Mesendoderm (in vitro differentiated cells): ENCODE measurements around the gene CACNB4.
"Not testable (repeated sequence)": the region's sequence is repeated elsewhere in the genome, so short reads cannot be mapped to it uniquely, and the experiment has no call there.

Experiments used
- DNase-seq: peaks from one replicate; pipeline ENCODE4 v3.0.0; 2013
- H2AK5ac ChIP-seq: 2 replicates; pipeline ENCODE4 v1.6.1; 2013; ENCODE audit warnings: low read length, inconsistent platforms
- H2BK120ac ChIP-seq: 2 replicates; pipeline ENCODE4 v1.6.1; 2013; ENCODE audit warnings: low read depth, mild to moderate bottlenecking, low read length, moderate library complexity, mixed read lengths
- H2BK15ac ChIP-seq: replicated peaks from 2 replicates; pipeline ENCODE4 v1.6.1; 2013; ENCODE audit warnings: low read depth, mild to moderate bottlenecking, moderate library complexity
- H2BK5ac ChIP-seq: 2 replicates; pipeline ENCODE4 v1.6.1; 2013; ENCODE audit warnings: low read length, inconsistent platforms
- H3K18ac ChIP-seq: 2 replicates; pipeline ENCODE4 v1.6.1; 2013; ENCODE audit warnings: mild to moderate bottlenecking, low read length, mixed read lengths
- H3K23ac ChIP-seq: one replicate; pipeline ENCODE4 v1.6.1; 2013; ENCODE audit warnings: low read length
- H3K27ac ChIP-seq: 2 replicates; pipeline ENCODE4 v1.5.1; 2013; ENCODE audit warnings: low read depth, mild to moderate bottlenecking, inconsistent platforms, low read length, moderate library complexity
- H3K27me3 ChIP-seq: 2 replicates; pipeline ENCODE4 v1.6.1; 2013; ENCODE audit warnings: low read length, control low read depth, mild to moderate bottlenecking, inconsistent platforms; ENCODE audit not compliant: insufficient read depth, poor library complexity
- H3K36me3 ChIP-seq: 2 replicates; pipeline ENCODE4 v1.6.1; 2013; ENCODE audit warnings: low read length, inconsistent platforms; ENCODE audit not compliant: control insufficient read depth, insufficient read depth
- H3K4ac ChIP-seq: one replicate; pipeline ENCODE4 v1.6.1; 2013; ENCODE audit warnings: low read depth, mild to moderate bottlenecking, low read length, moderate library complexity
- H3K4me1 ChIP-seq: 2 replicates; pipeline ENCODE4 v1.6.1; 2013; ENCODE audit warnings: low read depth, low read length, inconsistent platforms; ENCODE audit not compliant: control insufficient read depth
- H3K4me2 ChIP-seq: 2 replicates; pipeline ENCODE4 v1.6.1; 2013; ENCODE audit warnings: low read length
- H3K4me3 ChIP-seq: 2 replicates; pipeline ENCODE4 v1.5.1; 2013; ENCODE audit warnings: mild to moderate bottlenecking, low read length
- H3K56ac ChIP-seq: one replicate; pipeline ENCODE4 v1.6.1; 2013; ENCODE audit warnings: low read length
- H3K79me1 ChIP-seq: 2 replicates; pipeline ENCODE4 v1.6.1; 2013; ENCODE audit warnings: low read length, inconsistent platforms
- H3K79me2 ChIP-seq: 2 replicates; pipeline ENCODE4 v1.6.1; 2013; ENCODE audit warnings: mild to moderate bottlenecking, low read length; ENCODE audit not compliant: control insufficient read depth, insufficient read depth
- H3K9ac ChIP-seq: 2 replicates; pipeline ENCODE4 v1.6.1; 2013; ENCODE audit warnings: low read length, inconsistent platforms
- H4K5ac ChIP-seq: one replicate; pipeline ENCODE4 v1.6.1; 2013; ENCODE audit warnings: low read length
- H4K8ac ChIP-seq: one replicate; pipeline ENCODE4 v1.6.1; 2013; ENCODE audit warnings: low read depth, mild to moderate bottlenecking, control low read depth, low read length, moderate library complexity
- WGBS: extraction: QIAGEN DNeasy Blood & Tissue Kit; methylation state at CpG from one replicate; pipeline ENCODE4 v1.1.7; 2013; ENCODE audit warnings: low lambda C conversion rate, missing lambda C conversion rate; ENCODE audit not compliant: insufficient coverage; ENCODE audit errors: extremely low coverage; 5-methylcytosine and 5-hydroxymethylcytosine counted together

CACNB4 gene

GRCh38 chr2:151915629-151916025 is 183.2 kb downstream of the CACNB4 start:
- not testable (repeated sequence) for H3K27ac ChIP-seq, H3K56ac ChIP-seq, H3K4me1 ChIP-seq, H3K23ac ChIP-seq, H3K9ac ChIP-seq, H3K79me2 ChIP-seq, H2BK5ac ChIP-seq, DNase-seq, H2BK120ac ChIP-seq, H2AK5ac ChIP-seq, H3K4me3 ChIP-seq, H3K36me3 ChIP-seq, H3K79me1 ChIP-seq, H3K18ac ChIP-seq, H3K4me2 ChIP-seq, H3K27me3 ChIP-seq, H3K4ac ChIP-seq, H2BK15ac ChIP-seq, H4K5ac ChIP-seq, H4K8ac ChIP-seq
- WGBS = no CpG with 5 or more reads among the region's 7 CpGs

DNA sequence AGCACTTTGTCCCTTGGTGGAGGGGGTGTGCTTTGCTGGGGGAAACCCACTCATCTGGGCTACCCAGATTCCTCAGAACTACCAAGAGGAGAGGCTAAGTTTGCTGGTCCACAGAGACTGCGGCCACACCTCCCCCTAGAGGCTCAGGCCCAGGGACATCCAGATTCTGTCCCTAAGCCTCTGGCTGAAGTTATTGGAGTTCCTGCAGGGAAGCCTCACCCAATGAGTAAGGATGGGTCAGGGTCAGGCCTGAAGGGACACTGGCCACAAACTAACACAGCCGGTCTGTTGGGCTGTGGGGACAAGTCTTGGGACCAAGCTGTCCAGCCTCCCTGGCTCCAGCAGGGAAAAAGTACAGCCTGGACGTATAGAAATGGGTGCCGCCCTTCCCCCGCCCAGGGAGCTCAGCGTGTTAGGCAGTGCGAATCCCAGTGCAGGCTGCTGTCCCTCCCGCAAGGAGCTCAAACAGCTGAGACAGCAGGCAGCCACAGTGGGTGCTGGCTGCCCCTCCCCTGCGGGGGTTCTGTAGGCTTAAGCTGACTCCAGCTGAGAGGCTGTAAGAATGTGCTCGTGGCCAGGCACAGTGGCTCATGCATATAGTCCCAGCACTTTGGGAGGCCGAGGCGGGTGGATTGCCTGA is 183.7 kb downstream of the CACNB4 start:
- DNase-seq = peak; percentile 13
- H3K4me2 ChIP-seq = no peak overlapping the region
- no peak overlapping the region for H2BK5ac ChIP-seq
- no peaks in the 10 kb centered on the region for H3K36me3 ChIP-seq
- no peak overlapping the region for H3K56ac ChIP-seq
- no peak overlapping the region for H4K8ac ChIP-seq
- H3K4me1 ChIP-seq = no peaks in the 10 kb centered on the region
- H3K4me3 ChIP-seq = no peak overlapping the region
- no peak overlapping the region for H2AK5ac ChIP-seq
- H2BK15ac ChIP-seq = no peak overlapping the region
- no peaks in the 10 kb centered on the region for H3K27me3 ChIP-seq
- H3K79me2 ChIP-seq = no peaks in the 10 kb centered on the region
- no peak overlapping the region for H3K18ac ChIP-seq
- H4K5ac ChIP-seq = no peak overlapping the region
- no peak overlapping the region for H3K23ac ChIP-seq
- no peaks in the 10 kb centered on the region for H3K79me1 ChIP-seq
- no peak overlapping the region for H3K4ac ChIP-seq
- H3K9ac ChIP-seq = no peak overlapping the region
- no peak overlapping the region for H3K27ac ChIP-seq
- no peak overlapping the region for H2BK120ac ChIP-seq
- no CpG with 5 or more reads among the region's 12 CpGs for WGBS

DNA sequence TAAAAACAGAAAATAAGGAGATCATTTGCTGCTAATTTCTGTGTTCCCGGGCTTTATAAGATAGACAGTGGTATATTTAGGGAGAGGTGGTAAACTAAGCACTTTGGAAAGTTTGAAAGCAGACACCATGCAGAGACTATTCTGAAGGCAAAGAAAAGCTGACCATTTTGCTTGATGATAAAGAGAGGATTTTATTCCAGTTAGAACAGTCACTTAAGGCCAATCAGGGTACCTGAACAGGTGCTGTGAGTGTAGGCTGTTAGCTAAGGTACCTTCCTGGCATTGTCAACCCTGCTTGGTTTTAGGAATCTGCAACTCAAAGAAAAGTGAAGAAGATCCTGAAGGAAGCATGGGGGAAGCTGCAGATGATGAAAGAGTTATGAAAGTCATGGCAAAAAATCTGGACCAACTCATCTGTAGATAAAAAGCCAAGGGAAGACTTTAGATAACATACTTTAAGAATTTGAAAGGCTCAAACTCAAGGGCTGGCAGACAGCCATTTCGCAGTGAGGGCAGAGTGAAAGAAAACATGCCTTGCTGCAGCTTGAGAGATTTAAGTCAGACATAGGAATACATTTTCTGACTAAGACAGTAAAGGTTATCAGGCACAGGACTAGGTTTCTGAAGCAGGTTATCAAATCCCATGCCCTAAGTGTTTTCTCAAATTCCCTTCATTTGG is 190.5 kb downstream of the CACNB4 start:
- Histone ChIP-seq H3K56ac (no peak overlapping the region), H3K18ac (no peak overlapping the region), H3K4ac (no peak overlapping the region), H3K4me3 (no peak overlapping the region), H2BK15ac (no peak overlapping the region), H3K36me3 (no peaks in the 10 kb centered on the region), H3K79me1 (no peaks in the 10 kb centered on the region), H2BK120ac (no peak overlapping the region), H3K27ac (no peak overlapping the region), H2AK5ac (no peak overlapping the region), H2BK5ac (no peak overlapping the region), H4K8ac (no peak overlapping the region), H3K9ac (no peak overlapping the region), H3K27me3 (no peaks in the 10 kb centered on the region), H3K4me2 (no peak overlapping the region), H3K4me1 (no peaks in the 10 kb centered on the region), H3K23ac (no peak overlapping the region), H3K79me2 (no peaks in the 10 kb centered on the region), H4K5ac (no peak overlapping the region)
- no peak for DNase-seq
- no CpG with 5 or more reads among the region's 2 CpGs for WGBS

DNA sequence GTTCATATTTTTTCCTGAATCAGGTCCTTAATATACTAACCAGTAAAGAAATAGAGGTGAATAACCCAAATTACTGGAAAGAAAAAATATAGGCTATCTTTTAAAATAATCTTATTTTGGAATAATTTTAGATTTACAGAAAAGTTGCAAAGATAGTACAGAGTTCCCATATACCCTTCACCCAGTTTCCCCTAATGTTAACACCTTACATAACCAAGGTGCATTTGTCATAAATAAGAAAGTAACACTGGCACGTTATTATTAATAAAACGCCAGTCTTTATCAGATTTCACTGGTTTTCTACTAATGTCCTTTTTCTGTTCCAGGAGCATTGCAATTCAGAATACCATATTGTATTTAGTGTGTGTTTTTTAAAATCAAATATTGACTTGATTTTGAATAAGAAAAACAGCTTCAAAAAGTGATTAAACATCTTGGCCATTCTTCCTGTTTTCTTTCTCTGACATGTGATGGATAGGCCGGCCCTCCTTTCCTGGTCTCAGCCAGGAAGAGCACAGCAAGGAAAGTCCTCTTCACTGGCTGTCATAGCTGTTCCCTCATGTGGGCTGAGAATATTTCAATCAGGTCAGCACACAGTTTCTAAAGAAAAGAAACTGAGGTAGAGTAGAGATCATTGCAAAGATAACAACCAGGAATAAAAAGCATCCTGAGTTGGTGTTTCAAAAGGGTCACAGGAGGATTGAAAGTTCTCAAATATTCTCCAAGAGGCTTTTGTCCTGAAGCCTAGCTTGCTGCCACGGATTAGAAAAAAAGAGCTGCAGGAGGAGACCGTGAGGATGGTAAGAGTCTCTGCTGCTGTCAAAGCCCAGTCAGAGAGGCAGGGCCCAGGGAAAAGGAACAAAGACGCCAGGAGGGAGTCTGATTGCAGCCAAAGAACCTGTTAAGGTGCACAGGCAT is 191.3 kb downstream of the CACNB4 start:
- Histone ChIP-seq H3K79me1 (no peaks in the 10 kb centered on the region), H2BK15ac (no peak overlapping the region), H2BK5ac (no peak overlapping the region), H3K9ac (no peak overlapping the region), H4K8ac (no peak overlapping the region), H3K27me3 (no peaks in the 10 kb centered on the region), H3K79me2 (no peaks in the 10 kb centered on the region), H3K23ac (no peak overlapping the region), H3K4ac (no peak overlapping the region), H3K4me1 (no peaks in the 10 kb centered on the region), H3K4me3 (no peak overlapping the region), H3K56ac (no peak overlapping the region), H3K18ac (no peak overlapping the region), H2BK120ac (no peak overlapping the region), H3K27ac (no peak overlapping the region), H4K5ac (no peak overlapping the region), H3K36me3 (no peaks in the 10 kb centered on the region), H3K4me2 (no peak overlapping the region), H2AK5ac (no peak overlapping the region)
- DNase-seq = no peak
- WGBS = no CpG with 5 or more reads among the region's 6 CpGs

DNA sequence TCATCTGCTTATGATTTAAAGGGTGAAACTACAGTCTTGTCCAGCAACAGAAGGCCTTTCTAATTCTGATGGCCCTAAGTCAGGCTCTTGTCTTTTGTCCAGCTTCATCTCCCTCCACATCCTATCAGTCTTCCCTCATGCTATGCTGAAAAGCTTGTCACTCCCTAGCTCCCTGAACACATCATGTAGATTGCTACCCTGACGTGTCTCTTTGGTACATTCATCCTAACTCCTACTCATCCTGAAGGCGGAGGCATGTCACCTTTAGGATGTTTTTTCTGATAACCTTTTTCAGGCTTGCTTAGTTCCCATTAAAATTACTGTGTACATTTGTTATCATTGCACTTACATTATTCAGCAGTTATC is 192.2 kb downstream of the CACNB4 start:
- no peak for DNase-seq
- Histone ChIP-seq H3K4me2 (no peak overlapping the region), H2AK5ac (no peak overlapping the region), H3K9ac (no peak overlapping the region), H3K4ac (no peak overlapping the region), H2BK15ac (no peak overlapping the region), H3K36me3 (no peaks in the 10 kb centered on the region), H4K8ac (no peak overlapping the region), H3K4me3 (no peak overlapping the region), H4K5ac (no peak overlapping the region), H3K18ac (no peak overlapping the region), H3K56ac (no peak overlapping the region), H2BK120ac (no peak overlapping the region), H3K79me1 (no peaks in the 10 kb centered on the region), H3K27me3 (no peaks in the 10 kb centered on the region), H3K4me1 (no peaks in the 10 kb centered on the region), H3K23ac (no peak overlapping the region), H3K27ac (no peak overlapping the region), H3K79me2 (no peaks in the 10 kb centered on the region), H2BK5ac (no peak overlapping the region)
- no CpG with 5 or more reads among the region's 2 CpGs for WGBS
